OCI-LY3 (cell line): ENCODE measurements around the gene ZNF407.

Experiments used
- CTCF ChIP-seq: fragments of 200-600, 300-600 bp; sonication (generic); IDR thresholded peaks from 2 replicates; pipeline ENCODE4 v1.5.1; 2014; ENCODE audit warnings: antibody characterized with exemption, low read length, low read depth
- EZH2phosphoT487 ChIP-seq: fragments of 200-600 bp; shearing (Covaris generic); IDR thresholded peaks from 2 replicates; pipeline ENCODE4 v1.6.1; 2018; ENCODE audit warnings: antibody characterized with exemption, mixed run types, low read depth

- TF ChIP-seq CTCF = no peak
- no peak for TF ChIP-seq EZH2phosphoT487
Observed at GRCh38 chr18:74638210-74638609, 40.5 kb downstream of the ZNF407 start.
